Dedifferentiated amniotic fluid mesenchymal stem cell (primary cell): ENCODE results near the gene SDHA.
"Not testable (repeated sequence)": the region's sequence is repeated elsewhere in the genome, so short reads cannot be mapped to it uniquely, and the experiment has no call there.

ENCODE experiments used
- DNase-seq: peaks from one replicate; pipeline ENCODE4 v3.0.0-alpha.2; 2016; ENCODE audit errors: extremely low spot score

SDHA gene

GRCh38 chr5:257148-257547 lies 39.0 kb downstream of the SDHA start:
- no peak for DNase-seq

- DNase-seq, result peak; percentile 95
Measured at GRCh38 chr5:263275-263974, 45.3 kb downstream of the SDHA start.

GRCh38 chr5:264338-264737 lies 46.2 kb downstream of the SDHA start:
- DNase-seq, result no peak

GRCh38 chr5:266311-267026 lies 48.3 kb downstream of the SDHA start:
- not testable (repeated sequence) for DNase-seq

GRCh38 chr5:267716-268115 lies 49.6 kb downstream of the SDHA start:
- DNase-seq, result no peak

GRCh38 chr5:270340-270739 lies 52.2 kb downstream of the SDHA start:
- DNase-seq, result no peak

- not testable (repeated sequence) for DNase-seq
Measured at GRCh38 chr5:271828-272167, 53.7 kb downstream of the SDHA start.

GRCh38 chr5:273091-273490 lies 55.0 kb downstream of the SDHA start:
- DNase-seq, result not testable (repeated sequence)

GRCh38 chr5:273491-273890 lies 55.4 kb downstream of the SDHA start:
- not testable (repeated sequence) for DNase-seq

GRCh38 chr5:274346-274745 lies 56.2 kb downstream of the SDHA start:
- DNase-seq, result not testable (repeated sequence)

GRCh38 chr5:278646-279045 lies 60.5 kb downstream of the SDHA start:
- DNase-seq, result no peak

GRCh38 chr5:279051-279665 lies 61.0 kb downstream of the SDHA start:
- not testable (repeated sequence) for DNase-seq

- DNase-seq, result no peak
Measured at GRCh38 chr5:285991-286557, 68.0 kb downstream of the SDHA start.

GRCh38 chr5:290200-290599 lies 72.1 kb downstream of the SDHA start:
- DNase-seq, result not testable (repeated sequence)

GRCh38 chr5:291345-291744 lies 73.2 kb downstream of the SDHA start:
- not testable (repeated sequence) for DNase-seq

- DNase-seq, result not testable (repeated sequence)
Measured at GRCh38 chr5:294788-295187, 76.7 kb downstream of the SDHA start.

- not testable (repeated sequence) for DNase-seq
Measured at GRCh38 chr5:296207-296606, 78.1 kb downstream of the SDHA start.

- peak; percentile 29 for DNase-seq
Measured at GRCh38 chr5:296954-297353, 78.8 kb downstream of the SDHA start.

GRCh38 chr5:297448-297847 lies 79.3 kb downstream of the SDHA start:
- not testable (repeated sequence) for DNase-seq

- not testable (repeated sequence) for DNase-seq
Measured at GRCh38 chr5:297991-298736, 80.0 kb downstream of the SDHA start.

- DNase-seq, result no peak
Measured at GRCh38 chr5:298737-299125, 80.6 kb downstream of the SDHA start.

GRCh38 chr5:299921-300320 lies 81.8 kb downstream of the SDHA start:
- not testable (repeated sequence) for DNase-seq
